T-helper 17 cell (primary cell): ENCODE data around the gene SDK1. TPM values are rescaled to one million over a fixed set of nuclear protein-coding genes. Genes with fewer than 3 reads are reported as not detected.

Experiments used
- ATAC-seq: fragments of 150-1000 bp; cut with Tn5 transposase; 2 replicates; pipeline ENCODE4 v1.10.0; 2021; ENCODE audit warnings: mild to moderate bottlenecking, moderate library complexity
- DNase-seq, 3 donors: peaks; one replicate each; pipeline versions ENCODE4 v3.0.0 to v3.0.0-alpha.2; 2020 to 2021
- H3K9me3 ChIP-seq: one replicate; pipeline ENCODE4 v1.7.0; 2013; ENCODE audit warnings: low read length, mild to moderate bottlenecking; ENCODE audit not compliant: control insufficient read depth, poor library complexity, severe bottlenecking
- H3K27ac Mint-ChIP-seq: one replicate; pipeline ENCODE4 v1.8.0; 2022; ENCODE audit warnings: mild to moderate bottlenecking, moderate library complexity, mixed read lengths
- H3K27me3 Mint-ChIP-seq: one replicate; pipeline ENCODE4 v1.8.0; 2022; ENCODE audit warnings: mixed read lengths
- H3K36me3 Mint-ChIP-seq: one replicate; pipeline ENCODE4 v1.8.0; 2022; ENCODE audit warnings: low read depth, mixed read lengths
- H3K4me1 Mint-ChIP-seq: one replicate; pipeline ENCODE4 v1.8.0; 2022; ENCODE audit warnings: mild to moderate bottlenecking, mixed read lengths
- H3K4me3 Mint-ChIP-seq: one replicate; pipeline ENCODE4 v1.8.0; 2022; ENCODE audit warnings: mild to moderate bottlenecking, moderate library complexity, mixed read lengths
- total RNA-seq, 4 donors: library from RNA in 2 of 4; stranded (reverse) in 2 of 4; gene quantifications; one replicate each; pipeline ENCODE4 v1.2.3 and lab custom pipeline; 2022 to 2026

Gene SDK1
- total RNA-seq, 2 donors from 2014 or later = 0.12 to 0.13 TPM

- H3K27me3 Mint-ChIP-seq = no peaks in the 10 kb centered on the region
- H3K9me3 ChIP-seq = no peaks in the 10 kb centered on the region
- H3K4me1 Mint-ChIP-seq = no peaks in the 10 kb centered on the region
- H3K36me3 Mint-ChIP-seq = no peaks in the 10 kb centered on the region
- no peak overlapping the region for H3K27ac Mint-ChIP-seq
- no peak for DNase-seq
- ATAC-seq = no peak
- H3K4me3 Mint-ChIP-seq = no peak overlapping the region
These were observed 878.0 kb downstream of the SDK1 start for GRCh38 chr7:4178916-4179687.

- H3K9me3 ChIP-seq = no peaks in the 10 kb centered on the region
- no peaks in the 10 kb centered on the region for H3K36me3 Mint-ChIP-seq
- H3K4me1 Mint-ChIP-seq = no peaks in the 10 kb centered on the region
- H3K27ac Mint-ChIP-seq = no peak overlapping the region
- no peak for ATAC-seq
- DNase-seq = no peak
- H3K4me3 Mint-ChIP-seq = no peak overlapping the region
- H3K27me3 Mint-ChIP-seq = no peaks in the 10 kb centered on the region
These were observed 878.8 kb downstream of the SDK1 start for GRCh38 chr7:4179688-4180380.

- H3K9me3 ChIP-seq = no peaks in the 10 kb centered on the region
- DNase-seq (no peak), ATAC-seq (no peak)
- no peak overlapping the region for H3K4me3 Mint-ChIP-seq
- no peaks in the 10 kb centered on the region for H3K4me1 Mint-ChIP-seq
- no peaks in the 10 kb centered on the region for H3K36me3 Mint-ChIP-seq
- no peaks in the 10 kb centered on the region for H3K27me3 Mint-ChIP-seq
- no peak overlapping the region for H3K27ac Mint-ChIP-seq
These were observed 880.4 kb downstream of the SDK1 start for GRCh38 chr7:4181446-4181845.

- Mint-ChIP-seq H3K36me3 (no peaks in the 10 kb centered on the region), H3K4me1 (no peaks in the 10 kb centered on the region), H3K27me3 (no peaks in the 10 kb centered on the region), H3K27ac (no peak overlapping the region), H3K4me3 (no peak overlapping the region)
- ATAC-seq = no peak
- no peaks in the 10 kb centered on the region for H3K9me3 ChIP-seq
- DNase-seq = no peak
These were observed 881.7 kb downstream of the SDK1 start for GRCh38 chr7:4182605-4183300.

GRCh38 chr7:4184653-4185052 lies 883.6 kb downstream of the SDK1 start:
- H3K4me1 Mint-ChIP-seq = no peaks in the 10 kb centered on the region
- H3K9me3 ChIP-seq = no peaks in the 10 kb centered on the region
- H3K36me3 Mint-ChIP-seq = no peaks in the 10 kb centered on the region
- ATAC-seq (no peak), DNase-seq (no peak)
- H3K4me3 Mint-ChIP-seq = no peak overlapping the region
- no peak overlapping the region for H3K27ac Mint-ChIP-seq
- H3K27me3 Mint-ChIP-seq = peaks cover 4% of the 10 kb centered on the region

GRCh38 chr7:4185136-4185535 lies 884.1 kb downstream of the SDK1 start:
- Mint-ChIP-seq H3K36me3 (no peaks in the 10 kb centered on the region), H3K4me1 (no peaks in the 10 kb centered on the region), H3K27me3 (peaks cover 4% of the 10 kb centered on the region), H3K27ac (no peak overlapping the region), H3K4me3 (no peak overlapping the region)
- ATAC-seq (no peak), DNase-seq (no peak)
- no peaks in the 10 kb centered on the region for H3K9me3 ChIP-seq

- H3K27ac Mint-ChIP-seq = no peak overlapping the region
- peaks cover 4% of the 10 kb centered on the region for H3K27me3 Mint-ChIP-seq
- ATAC-seq = no peak
These were observed 884.9 kb downstream of the SDK1 start for GRCh38 chr7:4185721-4186512.

GRCh38 chr7:4186513-4186780 lies 885.4 kb downstream of the SDK1 start:
- Mint-ChIP-seq H3K27ac (no peak overlapping the region), H3K4me1 (no peaks in the 10 kb centered on the region), H3K36me3 (no peaks in the 10 kb centered on the region), H3K27me3 (peaks cover 4% of the 10 kb centered on the region), H3K4me3 (no peak overlapping the region)
- ATAC-seq = no peak
- no peaks in the 10 kb centered on the region for H3K9me3 ChIP-seq
- DNase-seq = no peak

More at GRCh38 chr7:4185721-4186512, 884.9 kb downstream of the SDK1 start:
- Mint-ChIP-seq H3K4me3 (no peak overlapping the region), H3K4me1 (no peaks in the 10 kb centered on the region), H3K36me3 (no peaks in the 10 kb centered on the region)
- DNase-seq = no peak
- no peaks in the 10 kb centered on the region for H3K9me3 ChIP-seq

- DNase-seq (no peak), ATAC-seq (no peak)
- no peaks in the 10 kb centered on the region for H3K9me3 ChIP-seq
- peaks cover 8% of the 10 kb centered on the region for H3K27me3 Mint-ChIP-seq
- no peaks in the 10 kb centered on the region for H3K4me1 Mint-ChIP-seq
- no peak overlapping the region for H3K27ac Mint-ChIP-seq
- no peaks in the 10 kb centered on the region for H3K36me3 Mint-ChIP-seq
- no peak overlapping the region for H3K4me3 Mint-ChIP-seq
These were observed 887.6 kb downstream of the SDK1 start for GRCh38 chr7:4188651-4189050.

GRCh38 chr7:4189131-4189570 lies 888.1 kb downstream of the SDK1 start:
- H3K9me3 ChIP-seq = no peaks in the 10 kb centered on the region
- DNase-seq = no peak
- no peaks in the 10 kb centered on the region for H3K4me1 Mint-ChIP-seq
- no peak overlapping the region for H3K27ac Mint-ChIP-seq
- no peaks in the 10 kb centered on the region for H3K36me3 Mint-ChIP-seq
- ATAC-seq = no peak
- no peak overlapping the region for H3K4me3 Mint-ChIP-seq
- peaks cover 8% of the 10 kb centered on the region for H3K27me3 Mint-ChIP-seq

GRCh38 chr7:4190010-4190981 lies 889.2 kb downstream of the SDK1 start:
- H3K4me1 Mint-ChIP-seq = no peaks in the 10 kb centered on the region
- peaks cover 11% of the 10 kb centered on the region for H3K27me3 Mint-ChIP-seq
- no peak overlapping the region for H3K4me3 Mint-ChIP-seq
- ATAC-seq (no peak), DNase-seq (no peak)
- H3K27ac Mint-ChIP-seq = no peak overlapping the region
- no peaks in the 10 kb centered on the region for H3K9me3 ChIP-seq
- no peaks in the 10 kb centered on the region for H3K36me3 Mint-ChIP-seq

- DNase-seq (no peak), ATAC-seq (no peak)
- Mint-ChIP-seq H3K36me3 (peaks cover under 1% of the 10 kb centered on the region), H3K4me3 (no peak overlapping the region), H3K4me1 (no peaks in the 10 kb centered on the region), H3K27ac (no peak overlapping the region), H3K27me3 (peaks cover 18% of the 10 kb centered on the region)
- no peaks in the 10 kb centered on the region for H3K9me3 ChIP-seq
These were observed 890.0 kb downstream of the SDK1 start for GRCh38 chr7:4191046-4191445.
